ENCODE measurements around the gene HOXC5. TPM values are rescaled to one million over a fixed set of nuclear protein-coding genes. Genes with fewer than 3 reads are reported as not detected.

The HOXC5 gene
- total RNA-seq, 1 donor: 1.8 TPM

- Histone ChIP-seq H3K27ac (ENCODE audit: low read depth, low read length) (peak overlapping the region; percentile 49), H3K9me3 (ENCODE audit: low read depth, low read length) (no peaks in the 10 kb centered on the region), H3K27me3 (ENCODE audit: insufficient read depth, low read length) (no peaks in the 10 kb centered on the region), H2AFZ (ENCODE audit: low read length) (peak overlapping the region; percentile 32), H3K4me1 (ENCODE audit: insufficient read depth, low read length) (peaks cover 20% of the 10 kb centered on the region), H3K4me3 (ENCODE audit: insufficient read depth, low read length) (peak overlapping the region; percentile 74), H3K4me2 (ENCODE audit: insufficient read depth, low read length) (peak overlapping the region; percentile 88), H3K36me3 (ENCODE audit: insufficient read depth, low read length) (peaks cover 10% of the 10 kb centered on the region), H3K79me2 (ENCODE audit: insufficient read depth, low read length) (peaks cover 39% of the 10 kb centered on the region), H4K20me1 (ENCODE audit: insufficient read depth, low read length) (peaks cover 42% of the 10 kb centered on the region)
- peak; percentile 95 for DNase-seq (ENCODE audit: insufficient read length, low spot score, missing footprints)
- no peak for TF ChIP-seq CTCF (IDR thresholded peaks at IDR 0.05; ENCODE audit: extremely low read depth, low read depth, low read length)
Observed at GRCh38 chr12:54033106-54033979, 493 bp downstream of the HOXC5 start.

- DNase-seq (ENCODE audit: insufficient read length, low spot score, missing footprints): peak; percentile 95
- H3K27ac ChIP-seq (ENCODE audit: low read depth, low read length): no peak overlapping the region
- H3K4me3 ChIP-seq (ENCODE audit: insufficient read depth, low read length): peak overlapping the region; percentile 74
- no peak overlapping the region for H2AFZ ChIP-seq (ENCODE audit: low read length)
- H4K20me1 ChIP-seq (ENCODE audit: insufficient read depth, low read length): peaks cover 50% of the 10 kb centered on the region
- no peaks in the 10 kb centered on the region for H3K27me3 ChIP-seq (ENCODE audit: insufficient read depth, low read length)
- no peak for TF ChIP-seq CTCF (IDR thresholded peaks at IDR 0.05; ENCODE audit: extremely low read depth, low read depth, low read length)
- H3K4me2 ChIP-seq (ENCODE audit: insufficient read depth, low read length): peak overlapping the region; percentile 88
- peaks cover 5% of the 10 kb centered on the region for H3K36me3 ChIP-seq (ENCODE audit: insufficient read depth, low read length)
- H3K9me3 ChIP-seq (ENCODE audit: low read depth, low read length): no peaks in the 10 kb centered on the region
- peaks cover 36% of the 10 kb centered on the region for H3K79me2 ChIP-seq (ENCODE audit: insufficient read depth, low read length)
- peaks cover 29% of the 10 kb centered on the region for H3K4me1 ChIP-seq (ENCODE audit: insufficient read depth, low read length)
Observed at GRCh38 chr12:54033980-54034784, 1.3 kb downstream of the HOXC5 start.

GRCh38 chr12:54034785-54035310, 2.0 kb downstream of the HOXC5 start:
- no peak for TF ChIP-seq CTCF (IDR thresholded peaks at IDR 0.05; ENCODE audit: extremely low read depth, low read depth, low read length)
- H4K20me1 ChIP-seq (ENCODE audit: insufficient read depth, low read length): peaks cover 57% of the 10 kb centered on the region
- H3K4me3 ChIP-seq (ENCODE audit: insufficient read depth, low read length): no peak overlapping the region
- no peaks in the 10 kb centered on the region for H3K27me3 ChIP-seq (ENCODE audit: insufficient read depth, low read length)
- DNase-seq (ENCODE audit: insufficient read length, low spot score, missing footprints): no peak
- peaks cover 2% of the 10 kb centered on the region for H3K36me3 ChIP-seq (ENCODE audit: insufficient read depth, low read length)
- no peaks in the 10 kb centered on the region for H3K9me3 ChIP-seq (ENCODE audit: low read depth, low read length)
- H3K4me1 ChIP-seq (ENCODE audit: insufficient read depth, low read length): peaks cover 35% of the 10 kb centered on the region
- no peak overlapping the region for H3K27ac ChIP-seq (ENCODE audit: low read depth, low read length)
- H3K79me2 ChIP-seq (ENCODE audit: insufficient read depth, low read length): peaks cover 30% of the 10 kb centered on the region
- H3K4me2 ChIP-seq (ENCODE audit: insufficient read depth, low read length): no peak overlapping the region
- no peak overlapping the region for H2AFZ ChIP-seq (ENCODE audit: low read length)

All from osteoblast (primary cell).